HG03175 (cell line): ENCODE measurements around the gene COL8A1.

Experiments used
- ATAC-seq: cut with Tn5 transposase; IDR thresholded peaks from one replicate; pipeline ENCODE4 v1.9.1; 2021; ENCODE audit warnings: mild to moderate bottlenecking, moderate library complexity; ENCODE audit not compliant: unreplicated experiment

COL8A1 gene

DNA sequence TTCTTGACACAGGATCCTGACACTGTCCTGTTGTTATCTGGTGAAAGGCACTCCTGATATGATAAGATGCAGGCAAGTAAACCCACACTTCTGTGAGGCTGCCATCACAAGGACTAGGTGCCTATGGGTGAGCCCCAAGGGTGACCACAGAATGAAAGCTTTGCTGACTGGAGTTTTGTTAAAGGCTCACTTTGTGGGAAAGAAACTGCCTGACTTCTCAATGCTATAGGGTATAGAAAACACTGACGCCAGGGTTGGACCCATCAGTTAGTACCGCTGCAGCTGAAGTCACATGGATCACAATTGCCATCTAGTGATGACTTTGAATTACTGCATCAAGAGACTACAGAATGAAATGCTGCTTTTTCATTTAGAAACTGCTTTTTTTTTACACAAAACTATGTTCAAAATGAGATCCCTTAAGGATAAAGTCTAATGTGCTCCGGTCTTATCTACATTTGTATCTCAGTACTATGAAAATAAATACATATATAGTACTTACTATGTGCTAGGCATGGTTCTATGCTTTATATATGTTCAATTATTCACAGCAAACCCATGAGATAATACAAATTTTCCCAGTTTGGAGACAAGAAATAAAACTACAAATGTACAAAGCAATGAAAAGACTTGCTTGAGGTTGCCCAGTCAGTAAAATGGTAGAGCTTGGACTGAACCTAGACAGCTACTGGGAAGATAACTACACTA lies 115.0 kb downstream of the COL8A1 start:
- ATAC-seq = peak; percentile 87

- ATAC-seq = no peak
Observed at GRCh38 chr3:99755831-99756230, 117.4 kb downstream of the COL8A1 start.

DNA sequence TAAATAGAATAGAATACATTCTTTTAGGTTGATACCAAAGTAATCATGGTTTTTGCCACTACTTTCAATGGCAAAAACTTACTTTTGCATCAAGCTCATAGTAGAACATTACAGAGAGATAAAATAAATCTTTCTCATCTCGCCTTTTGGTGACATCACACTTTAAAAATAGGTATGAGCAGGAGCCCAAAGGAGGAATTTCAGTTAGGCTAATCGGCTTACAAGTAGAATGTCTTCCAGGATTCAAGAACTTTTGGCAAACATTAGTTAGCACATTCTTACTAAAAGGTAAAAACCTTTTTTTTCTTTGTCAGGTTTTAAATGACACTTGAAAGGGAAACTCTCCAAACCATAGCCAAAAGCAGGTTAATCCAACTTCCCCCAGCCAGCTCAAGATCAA lies 119.6 kb downstream of the COL8A1 start:
- no peak for ATAC-seq

- no peak for ATAC-seq
Observed at GRCh38 chr3:99758502-99759177, 120.2 kb downstream of the COL8A1 start.

- ATAC-seq = no peak
Observed at GRCh38 chr3:99760031-99760430, 121.6 kb downstream of the COL8A1 start.

DNA sequence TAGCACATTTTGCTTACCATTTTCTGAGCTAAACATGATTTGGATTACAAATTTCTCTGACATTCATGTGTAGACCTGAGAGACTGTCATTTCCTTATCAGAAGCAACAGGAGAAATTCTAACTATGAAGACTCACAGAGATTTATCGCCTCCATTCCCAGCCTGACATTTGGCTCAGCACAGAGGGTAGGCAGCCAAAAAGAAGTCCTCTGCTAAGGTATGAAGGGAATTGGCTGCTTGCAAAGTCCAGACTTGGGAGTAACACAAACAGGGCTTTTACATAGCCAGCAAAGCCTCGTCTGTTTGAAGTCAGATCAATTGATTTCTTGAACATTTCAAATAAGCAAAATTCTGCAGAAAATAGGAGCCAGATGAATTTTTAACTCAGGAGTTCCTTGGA lies 122.2 kb downstream of the COL8A1 start:
- no peak for ATAC-seq

DNA sequence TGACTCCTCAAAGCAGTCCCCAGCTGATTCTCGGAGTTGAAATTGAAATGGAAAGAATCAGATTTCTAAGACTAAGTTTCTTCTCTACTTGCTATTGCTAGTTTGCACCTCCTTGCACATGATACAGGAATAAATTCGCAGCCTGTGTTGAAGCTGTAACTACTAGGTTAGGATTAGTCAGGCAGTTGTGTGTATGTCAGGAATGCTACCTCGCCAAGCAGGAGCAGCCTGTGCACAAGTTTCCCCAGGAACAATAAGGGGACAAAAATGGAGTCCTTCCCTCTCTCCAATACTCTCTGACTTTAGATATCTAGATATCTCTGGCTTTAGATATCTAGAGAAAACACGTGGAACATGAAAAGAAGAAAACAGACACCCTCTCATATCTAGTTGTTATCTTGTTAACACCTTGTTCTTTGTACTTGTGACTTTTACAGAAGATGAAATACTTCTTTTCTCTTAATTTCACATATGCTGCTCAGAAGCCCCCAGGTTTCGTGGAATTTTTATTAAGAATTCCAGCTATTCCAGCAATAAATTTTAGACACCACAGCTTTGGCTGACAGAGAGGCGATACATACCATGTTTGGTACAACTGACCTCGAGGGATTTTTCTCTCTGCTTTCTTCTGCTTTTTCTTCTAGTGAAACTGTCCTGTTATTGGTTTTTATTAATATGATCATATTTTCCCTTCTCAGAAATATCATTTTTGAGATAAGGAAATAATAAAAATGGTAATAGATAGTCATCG lies 123.2 kb downstream of the COL8A1 start:
- ATAC-seq = no peak

DNA sequence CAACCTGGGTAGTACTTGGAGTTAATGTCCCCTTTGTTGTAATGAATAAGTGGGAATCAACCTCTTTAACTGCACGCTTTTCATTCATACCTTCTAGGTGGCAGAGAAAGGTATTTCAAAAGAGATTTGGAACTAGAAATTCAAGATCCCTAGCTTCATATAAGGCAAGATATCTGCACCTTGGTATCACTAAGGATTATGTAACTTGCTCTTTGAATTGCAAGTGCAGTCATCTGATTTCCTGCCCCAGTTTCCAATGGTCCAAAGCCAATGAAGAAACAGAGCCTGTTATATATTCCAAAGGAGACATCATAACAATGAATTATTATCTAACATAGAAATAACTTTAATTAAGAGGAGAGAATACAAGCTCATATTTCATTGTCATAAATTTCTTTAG lies 124.5 kb downstream of the COL8A1 start:
- ATAC-seq = no peak

DNA sequence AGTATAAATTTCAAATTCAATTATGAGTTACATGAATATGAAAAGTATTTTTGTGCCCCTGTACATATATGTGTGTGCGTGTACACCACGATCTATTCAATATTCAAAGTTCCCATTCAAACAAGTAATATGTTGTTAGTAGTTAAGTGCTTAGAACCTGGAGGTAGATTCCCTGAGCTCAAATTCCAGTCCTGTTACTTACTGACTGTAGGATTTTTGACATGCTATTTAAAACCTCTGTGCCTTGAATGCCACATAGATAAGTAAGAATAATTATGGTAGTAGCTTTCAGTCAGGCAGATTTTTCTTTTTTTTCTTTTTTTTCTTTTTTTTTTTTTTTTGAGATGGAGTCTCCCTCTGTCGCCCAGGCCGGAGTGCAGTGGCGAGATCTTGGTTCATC lies 126.0 kb downstream of the COL8A1 start:
- ATAC-seq = no peak

GRCh38 chr3:99765042-99765942 lies 126.9 kb downstream of the COL8A1 start:
- ATAC-seq = no peak

DNA sequence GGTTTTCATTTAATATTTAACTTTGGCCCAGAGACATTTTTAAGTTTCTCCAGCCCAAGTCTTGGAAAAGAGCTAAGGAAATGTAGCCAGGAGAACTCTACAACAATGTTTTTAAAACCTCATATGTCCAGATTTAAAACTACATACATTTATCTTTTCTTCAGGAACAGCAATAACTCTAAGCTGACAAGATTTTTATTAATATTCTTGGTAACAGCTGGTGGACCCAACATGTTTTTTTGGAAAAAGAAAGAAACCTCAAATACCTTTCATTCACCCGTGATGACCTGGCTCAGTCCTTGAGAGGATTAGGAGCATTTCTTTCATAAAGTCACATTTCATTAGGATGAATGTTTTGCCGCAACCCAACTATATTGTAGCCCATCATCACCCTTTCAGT lies 128.9 kb downstream of the COL8A1 start:
- ATAC-seq = no peak

DNA sequence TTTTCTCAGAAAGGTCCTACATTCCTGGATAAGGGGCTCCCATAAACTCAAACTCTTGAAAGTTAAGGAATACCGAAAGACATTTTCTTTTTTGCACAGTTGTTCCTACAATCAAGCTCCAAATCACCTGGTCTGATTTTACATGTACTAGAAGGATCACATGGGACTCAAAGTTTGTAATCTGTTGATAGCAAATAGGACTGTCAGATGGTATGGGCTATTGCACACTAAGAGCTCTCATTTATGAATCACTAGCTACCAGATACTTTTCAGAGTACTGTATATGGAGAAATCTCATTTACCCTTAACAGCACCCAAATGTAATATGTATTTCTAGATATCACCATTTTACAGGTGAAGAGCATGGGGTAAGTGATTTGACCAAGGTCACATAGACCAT lies 129.7 kb downstream of the COL8A1 start:
- no peak for ATAC-seq

- ATAC-seq = no peak
Observed at GRCh38 chr3:99768808-99769501, 130.6 kb downstream of the COL8A1 start.

GRCh38 chr3:99772171-99772570 lies 133.8 kb downstream of the COL8A1 start:
- no peak for ATAC-seq

GRCh38 chr3:99772671-99773070 lies 134.3 kb downstream of the COL8A1 start:
- no peak for ATAC-seq

GRCh38 chr3:99774467-99774866 lies 136.1 kb downstream of the COL8A1 start:
- ATAC-seq = peak; percentile 95

DNA sequence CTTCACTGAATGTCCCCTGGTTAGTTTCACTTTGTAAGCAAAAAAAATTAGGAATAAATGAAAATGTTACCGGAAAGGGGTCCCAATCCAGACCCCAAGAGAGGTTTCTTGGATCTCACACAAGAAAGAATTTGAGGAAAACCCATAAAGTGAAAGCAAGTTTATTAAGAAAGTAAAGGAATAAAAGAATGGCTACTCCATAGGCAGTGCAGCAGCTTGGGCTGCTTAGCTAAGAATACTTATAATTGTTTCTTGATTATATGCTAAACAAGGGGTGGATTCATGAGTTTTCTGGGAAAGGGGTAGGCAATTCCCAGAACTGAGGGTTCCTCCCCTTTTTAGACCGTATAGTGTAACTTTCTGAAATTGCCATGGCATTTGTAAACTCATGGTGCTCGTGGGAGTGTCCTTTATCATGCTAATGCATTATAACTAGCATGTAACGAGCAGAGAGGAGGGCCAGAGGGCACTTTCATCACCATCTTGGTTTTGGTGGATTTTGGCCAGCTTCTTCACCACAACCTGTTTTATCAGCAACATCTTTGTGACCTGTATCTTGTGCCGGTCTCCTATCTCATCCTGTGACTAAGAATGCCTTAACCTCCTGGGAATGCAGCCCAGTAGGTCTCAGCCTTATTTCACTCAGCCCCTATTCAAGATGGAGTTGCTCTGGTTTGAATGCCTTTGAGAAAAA lies 138.3 kb downstream of the COL8A1 start:
- ATAC-seq = no peak

DNA sequence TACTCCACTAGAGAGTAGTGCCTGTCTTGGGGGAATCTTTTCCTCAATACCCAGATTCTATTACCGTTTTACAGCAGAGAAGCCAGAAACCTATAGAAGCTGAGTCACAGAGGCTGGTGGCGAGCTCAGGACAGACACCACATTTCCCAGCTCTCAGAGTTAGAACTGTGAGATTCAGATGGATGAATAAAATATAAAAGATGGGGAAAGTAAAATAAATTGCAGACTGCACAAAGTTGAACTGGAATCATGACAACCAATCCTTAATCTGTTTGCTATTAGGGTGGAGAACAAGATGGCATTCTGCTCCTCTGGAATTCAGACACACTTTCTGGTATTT lies 138.8 kb downstream of the COL8A1 start:
- ATAC-seq = no peak

DNA sequence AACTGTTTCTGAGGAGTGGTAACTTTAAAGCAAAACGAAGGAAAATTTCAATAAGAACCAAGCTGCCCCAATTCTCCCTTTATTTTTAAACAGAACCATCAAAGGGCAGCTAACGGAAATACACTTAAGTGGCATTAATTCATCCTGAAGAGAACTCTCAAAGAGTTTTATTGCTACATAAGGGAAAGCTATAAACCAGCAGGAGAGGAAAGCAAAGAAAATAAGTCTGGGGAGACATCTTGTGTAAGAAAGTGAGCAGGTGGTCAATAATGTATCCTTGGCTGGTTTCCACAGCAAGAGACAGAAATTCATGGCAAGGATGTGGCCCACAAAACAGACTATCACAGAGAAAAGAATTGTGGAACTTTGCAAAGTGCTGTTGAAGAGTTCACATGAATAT lies 139.3 kb downstream of the COL8A1 start:
- ATAC-seq = no peak

GRCh38 chr3:99780749-99781148 lies 142.4 kb downstream of the COL8A1 start:
- no peak for ATAC-seq
